Fibroblast of lung (primary cell): ENCODE data around the gene CFAP74.

Experiments used
- CTCF ChIP-seq, 2 donors: IDR thresholded peaks in 1 of 2; conservative IDR thresholded peaks in 1 of 2; 1 replicate in 1 of 2; 2 replicates in 1 of 2; pipeline ENCODE4 v1.5.1; 2011 to 2012; ENCODE audit warnings: low read length in 2 of 2, control low read depth in 1 of 2, inconsistent platforms in 1 of 2, low read depth in 1 of 2, mild to moderate bottlenecking in 1 of 2
- EZH2 ChIP-seq: IDR thresholded peaks from 2 replicates; pipeline ENCODE4 v1.5.1; 2012; ENCODE audit warnings: low read length, control low read depth, mild to moderate bottlenecking; ENCODE audit errors: missing control alignments

- TF ChIP-seq CTCF (conservative IDR thresholded peaks at IDR 0.05 in 1 of 2, IDR thresholded peaks at IDR 0.05 in 1 of 2; ENCODE audit: low read depth in 1 of 2, low read length in 2 of 2) (no peak), EZH2 (no peak)
Observed at GRCh38 chr1:2033165-2033564, 29.6 kb upstream of the CFAP74 start.
